GM12891 (cell line): ENCODE results near the gene TDRD6.
A peak's percentile ranks its signal among the peaks of the same experiment; 100 is the strongest.
"Not testable (repeated sequence)": the region's sequence is repeated elsewhere in the genome, so short reads cannot be mapped to it uniquely, and the experiment has no call there.

Experiments used
- DNase-seq: peaks from one replicate; pipeline ENCODE4 v3.0.0; 2011; ENCODE audit warnings: low spot score; ENCODE audit not compliant: insufficient read length
- FAIRE-seq: peaks from 2 replicates; lab custom pipeline; 2011; peaks lifted over from hg19 to GRCh38; lab: Jason Lieb, UNC
- PAX5 ChIP-seq: IDR thresholded peaks from 2 replicates; pipeline ENCODE4 v1.6.1; 2011; ENCODE audit warnings: low read length, moderate library complexity, mild to moderate bottlenecking; ENCODE audit not compliant: insufficient read depth, severe bottlenecking
- POLR2A ChIP-seq: IDR thresholded peaks from 2 replicates; pipeline ENCODE4 v1.6.1; 2011; ENCODE audit warnings: low read depth, low read length, control low read depth
- POLR2AphosphoS5 ChIP-seq: IDR thresholded peaks from 2 replicates; pipeline ENCODE4 v1.6.1; 2011; ENCODE audit warnings: low read depth, low read length, control low read depth
- POU2F2 ChIP-seq: IDR thresholded peaks from 2 replicates; pipeline ENCODE4 v1.6.1; 2011; ENCODE audit warnings: low read depth, mild to moderate bottlenecking, control low read depth, low read length, moderate library complexity
- SPI1 ChIP-seq: IDR thresholded peaks from 2 replicates; pipeline ENCODE4 v1.6.1; 2011; ENCODE audit warnings: low read depth, low read length, control low read depth
- TAF1 ChIP-seq: IDR thresholded peaks from 2 replicates; pipeline ENCODE4 v1.6.1; 2011; ENCODE audit warnings: low read depth, low read length, control low read depth

Gene TDRD6

GRCh38 chr6:46719099-46719498 is 31.4 kb downstream of the TDRD6 start:
- TF ChIP-seq POLR2A: no peak
- no peak for TF ChIP-seq PAX5
- no peak for TF ChIP-seq SPI1
- no peak for TF ChIP-seq POLR2AphosphoS5
- TF ChIP-seq TAF1: no peak
- TF ChIP-seq POU2F2: no peak
- no peak for FAIRE-seq
- DNase-seq: no peak

DNA sequence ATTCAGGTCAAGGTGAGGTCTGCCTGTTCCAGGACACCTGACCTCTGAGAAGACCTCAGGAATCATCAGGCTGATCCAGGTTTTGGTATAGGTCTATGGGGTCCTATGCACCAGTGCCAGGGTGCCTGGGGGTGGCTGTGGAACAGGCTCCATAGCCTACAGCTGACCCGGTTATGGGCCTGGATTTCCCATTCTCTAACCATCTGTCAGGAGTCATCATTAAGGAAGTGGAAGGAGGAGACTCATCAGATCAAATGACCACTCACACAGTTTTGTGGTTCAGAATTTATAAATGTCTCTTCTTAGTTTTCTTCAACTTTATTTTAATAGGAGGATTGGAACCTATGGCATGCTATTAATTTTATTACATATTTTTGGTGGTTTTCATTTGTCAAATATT is 32.7 kb downstream of the TDRD6 start:
- DNase-seq: no peak
- FAIRE-seq: no peak
- TF ChIP-seq SPI1 (no peak), PAX5 (no peak), POLR2AphosphoS5 (no peak), POU2F2 (no peak), TAF1 (no peak), POLR2A (no peak)

DNA sequence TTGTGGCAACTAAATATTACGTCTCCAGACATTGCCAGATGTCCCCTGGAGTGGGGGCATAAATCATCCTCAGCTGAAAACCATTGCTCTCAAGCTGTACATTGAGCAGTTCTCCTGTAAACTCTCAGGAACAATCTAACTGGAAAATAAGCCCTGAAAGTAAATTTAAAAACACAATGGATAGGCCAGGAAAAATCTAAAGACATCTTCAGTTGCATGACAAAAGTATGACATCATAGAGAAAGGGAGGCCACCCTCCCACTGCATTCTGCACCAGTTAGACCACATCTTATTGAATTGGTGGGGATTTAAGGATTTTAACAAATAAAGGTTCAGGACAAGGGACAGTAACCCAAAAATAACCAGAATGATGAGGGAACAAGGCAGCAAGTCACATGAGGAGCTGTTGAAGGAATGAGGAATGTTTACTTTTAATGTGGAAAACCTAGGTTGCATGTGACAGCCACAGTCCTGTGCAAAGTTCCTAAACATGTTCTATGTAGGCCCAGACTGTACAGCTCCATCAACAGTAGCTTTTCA is 42.2 kb downstream of the TDRD6 start:
- TF ChIP-seq POLR2A: no peak
- no peak for TF ChIP-seq TAF1
- no peak for TF ChIP-seq PAX5
- no peak for TF ChIP-seq POLR2AphosphoS5
- no peak for TF ChIP-seq POU2F2
- TF ChIP-seq SPI1: no peak
- DNase-seq (no peak), FAIRE-seq (no peak)

GRCh38 chr6:46730921-46731461 is 43.3 kb downstream of the TDRD6 start:
- FAIRE-seq: no peak
- TF ChIP-seq POLR2A (no peak), POU2F2 (no peak), PAX5 (no peak), POLR2AphosphoS5 (no peak)
- no peak for DNase-seq

DNA sequence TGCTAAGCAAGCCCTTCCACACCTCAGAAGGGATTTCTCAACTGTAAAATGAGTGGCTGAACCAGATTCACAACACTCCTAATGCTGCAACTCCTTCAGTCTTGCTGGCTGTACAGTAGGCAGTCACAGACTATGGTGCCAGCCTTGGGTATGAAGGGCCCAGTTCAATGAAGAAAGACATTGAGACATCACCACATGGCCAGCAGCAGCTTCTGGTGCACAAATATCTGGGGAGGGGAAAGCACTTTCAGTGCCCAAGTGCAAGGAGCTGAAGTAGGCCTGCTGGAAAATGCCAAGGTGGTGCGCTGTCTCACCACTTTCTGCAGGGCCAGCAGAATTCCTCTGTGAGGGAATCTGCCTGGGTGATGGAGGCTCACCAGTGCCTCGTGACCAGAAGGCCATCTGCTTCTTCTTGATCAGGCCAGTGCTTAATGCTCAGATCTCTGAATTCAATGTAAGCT is 45.7 kb downstream of the TDRD6 start:
- DNase-seq (no peak), FAIRE-seq (no peak)
- TF ChIP-seq TAF1 (no peak), PAX5 (no peak), POU2F2 (no peak), SPI1 (no peak), POLR2A (no peak), POLR2AphosphoS5 (no peak)

DNA sequence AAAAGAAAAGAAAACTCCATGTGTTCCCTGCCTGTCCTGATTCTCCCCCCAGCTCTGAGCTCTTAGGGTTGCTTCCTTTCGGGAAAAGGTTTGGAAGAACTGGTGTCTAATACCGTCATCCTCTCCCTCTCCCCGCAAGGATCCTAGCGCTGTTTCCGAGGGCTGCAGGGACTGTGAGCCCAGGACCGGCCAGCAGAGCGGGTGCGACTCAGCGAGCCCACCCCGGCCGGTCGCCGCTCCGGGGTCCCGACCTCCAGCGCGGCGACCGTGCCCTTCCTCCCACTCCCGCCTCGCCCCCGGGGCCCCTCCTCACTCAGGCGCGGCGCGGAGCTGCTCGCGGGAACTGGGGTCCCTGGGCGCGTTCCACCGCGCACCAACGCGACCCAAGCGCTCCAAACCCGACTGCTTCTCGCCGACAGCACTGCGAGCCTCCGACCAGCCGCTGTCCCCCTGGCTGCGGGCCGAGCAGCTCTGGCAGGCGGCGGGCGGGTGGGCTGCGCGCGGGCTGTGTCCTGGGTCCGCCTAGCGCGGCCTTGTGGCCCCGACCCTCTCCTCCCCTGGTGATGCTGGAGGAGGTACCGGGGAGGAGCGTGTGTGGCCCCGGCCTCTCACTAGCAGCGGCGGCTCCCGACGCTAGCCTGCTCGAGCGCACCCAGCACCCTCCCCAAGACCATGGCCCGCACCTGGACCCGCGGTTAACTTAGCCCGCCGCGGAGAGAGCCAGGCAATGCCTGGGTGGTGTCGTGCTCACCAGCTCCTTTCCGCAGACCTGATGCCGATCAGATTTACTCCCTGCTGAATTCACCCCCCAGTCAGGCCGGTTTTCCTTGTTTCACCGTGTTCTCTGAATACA is 47.4 kb downstream of the TDRD6 start, which contains the start of gene PLA2G7:
TSS of gene PLA2G7 (minus strand) at position 509 of the 853 bp plus-strand sequence. CDS start 12,484 bp downstream, outside the sequence.
- FAIRE-seq: no peak
- DNase-seq: peak; percentile 5
- no peak for TF ChIP-seq POLR2A
- no peak for TF ChIP-seq POLR2AphosphoS5
- no peak for TF ChIP-seq POU2F2
- TF ChIP-seq SPI1: no peak
- TF ChIP-seq PAX5: no peak
- no peak for TF ChIP-seq TAF1

GRCh38 chr6:46735720-46736031 is 48.0 kb downstream of the TDRD6 start:
- FAIRE-seq (no peak), DNase-seq (no peak)
- TF ChIP-seq SPI1 (no peak), POU2F2 (no peak)

GRCh38 chr6:46736906-46737305 is 49.2 kb downstream of the TDRD6 start:
- no peak for DNase-seq
- FAIRE-seq: no peak
- no peak for TF ChIP-seq SPI1

- DNase-seq (no peak), FAIRE-seq (no peak)
Observed at GRCh38 chr6:46741482-46741881, 53.8 kb downstream of the TDRD6 start.

DNA sequence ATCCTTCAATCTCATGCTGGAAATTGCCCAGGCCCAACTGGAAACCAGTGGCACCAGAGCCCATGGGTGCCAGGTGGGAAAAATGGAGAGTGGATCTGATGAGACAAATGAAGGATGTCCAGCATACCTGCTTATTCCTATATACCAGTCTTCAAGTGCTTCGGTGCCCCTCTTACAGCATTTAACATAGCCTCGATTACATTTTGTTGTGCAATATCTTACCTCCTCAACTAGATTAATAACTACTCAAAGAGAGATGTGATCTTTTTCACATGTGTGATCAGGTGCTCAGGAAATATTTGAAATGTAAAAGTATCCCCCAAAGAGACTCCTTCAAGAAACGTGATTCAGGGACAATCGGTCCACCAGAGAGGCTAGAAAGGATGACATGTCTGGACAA is 54.2 kb downstream of the TDRD6 start:
- DNase-seq (no peak), FAIRE-seq (no peak)
- TF ChIP-seq POLR2AphosphoS5: no peak
- no peak for TF ChIP-seq PAX5
- no peak for TF ChIP-seq TAF1
- no peak for TF ChIP-seq POLR2A
- no peak for TF ChIP-seq SPI1
- TF ChIP-seq POU2F2: no peak

More at GRCh38 chr6:46741482-46741881, 53.8 kb downstream of the TDRD6 start:
- no peak for TF ChIP-seq SPI1
- TF ChIP-seq TAF1: no peak
- no peak for TF ChIP-seq POLR2A
- no peak for TF ChIP-seq POU2F2
- no peak for TF ChIP-seq POLR2AphosphoS5
- TF ChIP-seq PAX5: no peak

GRCh38 chr6:46743425-46744158 is 55.9 kb downstream of the TDRD6 start:
- TF ChIP-seq POLR2AphosphoS5: no peak
- no peak for TF ChIP-seq POLR2A
- TF ChIP-seq POU2F2: no peak
- TF ChIP-seq SPI1: no peak
- TF ChIP-seq PAX5: no peak
- TF ChIP-seq TAF1: no peak
- FAIRE-seq: no peak

DNA sequence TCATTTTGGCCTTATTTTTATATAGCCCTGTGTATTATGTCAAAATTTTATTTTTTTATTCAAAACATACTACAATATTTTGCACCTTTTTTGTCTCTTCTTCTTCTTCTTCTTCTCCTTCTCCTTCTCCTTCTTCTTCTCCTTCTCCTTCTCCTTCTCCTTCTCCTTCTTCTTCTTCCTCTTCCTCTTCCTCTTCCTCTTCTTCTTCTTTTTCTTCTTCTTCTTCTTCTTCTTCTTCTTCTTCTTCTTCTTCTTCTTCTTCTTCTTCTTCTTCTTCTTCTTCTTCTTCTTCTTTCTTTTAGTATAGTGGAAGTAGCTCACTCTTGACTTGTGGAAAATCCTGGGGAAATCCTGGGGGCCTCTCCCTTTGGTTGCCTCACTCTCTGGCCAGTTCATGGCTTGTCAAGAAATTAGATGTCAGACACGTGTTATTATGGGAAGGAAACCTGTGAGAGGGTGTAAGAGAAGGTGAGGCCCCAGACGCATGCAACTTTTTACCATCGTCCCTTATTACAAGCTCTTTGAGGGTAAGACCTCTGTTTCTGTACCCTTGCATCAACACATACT is 56.6 kb downstream of the TDRD6 start:
- not testable (repeated sequence) for FAIRE-seq, DNase-seq

More at GRCh38 chr6:46743425-46744158, 55.9 kb downstream of the TDRD6 start:
- no peak for DNase-seq
